Activated CD8-positive, alpha-beta T cell treated with anti-CD3 and anti-CD28 coated beads for 36 hours (primary cell): ENCODE data around the gene PDZD2. TPM values are rescaled to one million over a fixed set of nuclear protein-coding genes. Genes with fewer than 3 reads are reported as not detected.

Experiments
- ATAC-seq: fragments of 200-7000 bp; cut with Tn5 transposase; one replicate; pipeline ENCODE4 v1.10.0; 2021; ENCODE audit warnings: mild to moderate bottlenecking, moderate library complexity
- CTCF ChIA-PET: fragments of 350-600 bp; sonication (Branson Sonifier 250); formaldehyde crosslinking; loops from one replicate; lab custom pipeline; 2021; ENCODE audit warnings: antibody characterized with exemption; lab: Charles Lee
- POLR2A ChIA-PET: fragments of 350-600 bp; sonication (Branson Sonifier 250); formaldehyde crosslinking; loops from one replicate; lab custom pipeline; 2021; ENCODE audit warnings: antibody characterized with exemption; lab: Charles Lee
- DNase-seq: peaks from one replicate; pipeline ENCODE4 v3.0.0-alpha.2; 2020
- H3K27ac Mint-ChIP-seq: one replicate; pipeline ENCODE4 v1.8.0; 2021; ENCODE audit warnings: mild to moderate bottlenecking, mixed read lengths
- H3K27me3 Mint-ChIP-seq: one replicate; pipeline ENCODE4 v1.8.0; 2021; ENCODE audit warnings: mixed read lengths
- H3K36me3 Mint-ChIP-seq: one replicate; pipeline ENCODE4 v1.8.0; 2021; ENCODE audit warnings: low read depth, mixed read lengths
- H3K4me1 Mint-ChIP-seq: one replicate; pipeline ENCODE4 v1.8.0; 2021; ENCODE audit warnings: low read depth, mixed read lengths
- H3K4me3 Mint-ChIP-seq: one replicate; pipeline ENCODE4 v1.8.0; 2021; ENCODE audit warnings: mild to moderate bottlenecking, moderate library complexity, mixed read lengths
- H3K9me3 Mint-ChIP-seq: one replicate; pipeline ENCODE4 v1.8.0; 2021; ENCODE audit warnings: mixed read lengths
- intact Hi-C: fragments of 100-400 bp; cut with micrococcal nuclease; formaldehyde crosslinking; loops from one replicate; pipeline ENCODE4 v1.10.0; 2022
- total RNA-seq, 2 experiments: library from RNA; stranded (reverse); gene quantifications; one replicate each; pipeline ENCODE4 v1.2.3, GENCODE V29; 2021
- TF ChIP-seq, protein P1 (sequence below): fragments of 200-600 bp; IDR thresholded peaks from one replicate; pipeline ENCODE4 v1.8.0; 2022; ENCODE audit warnings: antibody characterized with exemption, mild to moderate bottlenecking

The PDZD2 gene
- total RNA-seq, 2 experiments from 2014 or later, result not detected

DNA sequence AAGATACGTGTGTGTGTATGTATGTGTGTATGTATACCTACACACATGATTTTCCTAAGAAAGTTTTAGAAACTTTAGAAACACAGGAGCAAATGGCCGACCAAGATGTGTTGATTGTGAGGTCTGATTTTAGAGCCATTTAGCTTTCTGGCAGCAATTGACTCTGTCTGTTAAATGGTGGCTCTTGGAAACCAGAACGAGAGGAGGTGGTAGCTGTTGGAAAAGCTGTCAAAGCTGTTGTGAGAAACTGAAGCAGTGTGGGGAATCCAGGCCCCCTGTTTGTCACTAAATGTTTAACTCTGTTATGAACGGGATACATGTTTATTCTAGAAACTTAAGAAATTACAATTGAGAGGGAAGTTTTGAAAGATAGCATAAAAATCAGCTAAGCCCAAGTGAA is 443.8 kb downstream of the PDZD2 start:
- Mint-ChIP-seq H3K36me3 (no peaks in the 10 kb centered on the region), H3K4me1 (no peaks in the 10 kb centered on the region), H3K27me3 (no peaks in the 10 kb centered on the region), H3K9me3 (no peaks in the 10 kb centered on the region), H3K4me3 (no peak overlapping the region), H3K27ac (no peak overlapping the region)
- ATAC-seq (no peak), DNase-seq (no peak)
- TF ChIP-seq, protein P1, sequence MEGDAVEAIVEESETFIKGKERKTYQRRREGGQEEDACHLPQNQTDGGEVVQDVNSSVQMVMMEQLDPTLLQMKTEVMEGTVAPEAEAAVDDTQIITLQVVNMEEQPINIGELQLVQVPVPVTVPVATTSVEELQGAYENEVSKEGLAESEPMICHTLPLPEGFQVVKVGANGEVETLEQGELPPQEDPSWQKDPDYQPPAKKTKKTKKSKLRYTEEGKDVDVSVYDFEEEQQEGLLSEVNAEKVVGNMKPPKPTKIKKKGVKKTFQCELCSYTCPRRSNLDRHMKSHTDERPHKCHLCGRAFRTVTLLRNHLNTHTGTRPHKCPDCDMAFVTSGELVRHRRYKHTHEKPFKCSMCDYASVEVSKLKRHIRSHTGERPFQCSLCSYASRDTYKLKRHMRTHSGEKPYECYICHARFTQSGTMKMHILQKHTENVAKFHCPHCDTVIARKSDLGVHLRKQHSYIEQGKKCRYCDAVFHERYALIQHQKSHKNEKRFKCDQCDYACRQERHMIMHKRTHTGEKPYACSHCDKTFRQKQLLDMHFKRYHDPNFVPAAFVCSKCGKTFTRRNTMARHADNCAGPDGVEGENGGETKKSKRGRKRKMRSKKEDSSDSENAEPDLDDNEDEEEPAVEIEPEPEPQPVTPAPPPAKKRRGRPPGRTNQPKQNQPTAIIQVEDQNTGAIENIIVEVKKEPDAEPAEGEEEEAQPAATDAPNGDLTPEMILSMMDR, result no peak
- intact Hi-C loops, result no loop called here
- ChIA-PET CTCF (interaction anchor here (0.7 kb wide), 1 partner anchor 26 kb away, joined by 3 read pairs; no protein-coding TSS in a partner anchor), POLR2A (no interaction called here)

DNA sequence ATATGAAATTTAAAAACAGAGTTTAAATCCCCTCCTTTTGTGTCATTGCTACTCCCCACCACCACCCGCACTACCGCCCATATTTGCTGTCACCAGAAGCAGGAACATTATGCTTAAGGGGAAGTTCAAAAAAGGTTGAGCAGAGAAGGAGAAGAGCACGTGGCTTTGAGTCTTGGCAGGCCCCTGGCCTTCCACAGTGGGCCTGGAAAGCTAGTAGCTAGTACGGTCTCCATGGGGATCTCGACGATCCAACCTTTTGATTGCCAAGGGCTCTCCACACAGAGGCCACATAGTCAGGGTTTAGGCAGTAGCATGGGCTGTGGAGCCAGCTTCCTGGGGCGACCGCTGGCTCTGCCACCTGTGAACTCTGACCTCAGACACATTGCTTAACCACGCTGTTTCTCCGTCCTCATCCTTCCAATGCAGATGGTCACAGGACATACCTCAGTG is 445.1 kb downstream of the PDZD2 start:
- no peaks in the 10 kb centered on the region for H3K9me3 Mint-ChIP-seq
- intact Hi-C loops, result no loop called here
- DNase-seq (no peak), ATAC-seq (no peak)
- TF ChIP-seq, protein P1, result no peak
- no peaks in the 10 kb centered on the region for H3K36me3 Mint-ChIP-seq
- H3K4me3 Mint-ChIP-seq, result no peak overlapping the region
- ChIA-PET POLR2A (no interaction called here), CTCF (interaction anchor here (1.8 kb wide), 1 partner anchor 9 kb away, joined by 6 read pairs; no protein-coding TSS in a partner anchor)
- no peak overlapping the region for H3K27ac Mint-ChIP-seq
- no peaks in the 10 kb centered on the region for H3K27me3 Mint-ChIP-seq
- no peaks in the 10 kb centered on the region for H3K4me1 Mint-ChIP-seq

DNA sequence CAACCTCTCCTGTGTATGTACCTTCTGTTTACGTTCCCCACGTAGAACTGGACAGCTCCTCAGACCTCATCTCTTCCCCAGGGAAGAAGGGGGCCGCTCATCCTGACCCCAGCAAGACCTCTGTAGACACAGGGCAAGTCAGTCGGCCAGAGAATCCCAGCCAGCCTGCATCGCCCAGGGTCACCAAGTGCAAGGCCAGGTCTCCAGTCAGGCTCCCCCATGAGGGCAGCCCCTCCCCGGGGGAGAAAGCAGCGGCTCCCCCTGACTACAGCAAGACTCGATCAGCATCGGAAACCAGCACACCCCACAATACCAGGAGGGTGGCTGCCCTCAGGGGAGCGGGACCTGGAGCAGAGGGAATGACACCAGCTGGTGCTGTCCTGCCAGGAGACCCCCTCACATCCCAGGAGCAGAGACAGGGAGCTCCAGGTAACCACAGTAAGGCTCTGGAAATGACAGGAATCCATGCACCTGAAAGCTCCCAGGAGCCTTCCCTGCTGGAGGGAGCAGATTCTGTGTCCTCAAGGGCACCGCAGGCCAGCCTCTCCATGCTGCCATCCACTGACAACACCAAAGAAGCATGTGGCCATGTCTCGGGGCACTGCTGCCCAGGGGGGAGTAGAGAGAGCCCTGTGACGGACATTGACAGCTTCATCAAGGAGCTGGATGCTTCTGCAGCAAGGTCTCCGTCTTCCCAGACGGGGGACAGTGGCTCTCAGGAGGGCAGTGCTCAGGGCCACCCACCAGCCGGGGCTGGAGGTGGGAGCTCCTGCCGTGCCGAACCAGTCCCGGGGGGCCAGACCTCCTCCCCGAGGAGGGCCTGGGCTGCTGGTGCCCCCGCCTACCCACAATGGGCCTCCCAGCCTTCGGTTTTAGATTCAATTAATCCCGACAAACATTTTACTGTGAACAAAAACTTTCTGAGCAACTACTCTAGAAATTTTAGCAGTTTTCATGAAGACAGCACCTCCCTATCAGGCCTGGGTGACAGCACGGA is 448.5 kb downstream of the PDZD2 start:
- ChIA-PET POLR2A (interaction anchor here (0.5 kb wide), 1 partner anchor 122 kb away, joined by 4 read pairs; no protein-coding TSS in a partner anchor), CTCF (interaction anchor here (0.7 to 1.3 kb wide), 2 partner anchors 11 to 261 kb away, joined by 3 to 4 read pairs; no protein-coding TSS in a partner anchor)
- no peak overlapping the region for H3K4me3 Mint-ChIP-seq
- H3K27ac Mint-ChIP-seq, result no peak overlapping the region
- TF ChIP-seq, protein P1, result no peak
- H3K27me3 Mint-ChIP-seq, result no peaks in the 10 kb centered on the region
- H3K4me1 Mint-ChIP-seq, result no peaks in the 10 kb centered on the region
- H3K36me3 Mint-ChIP-seq, result no peaks in the 10 kb centered on the region
- ATAC-seq (no peak), DNase-seq (no peak)
- no peaks in the 10 kb centered on the region for H3K9me3 Mint-ChIP-seq
- intact Hi-C loops, result no loop called here

DNA sequence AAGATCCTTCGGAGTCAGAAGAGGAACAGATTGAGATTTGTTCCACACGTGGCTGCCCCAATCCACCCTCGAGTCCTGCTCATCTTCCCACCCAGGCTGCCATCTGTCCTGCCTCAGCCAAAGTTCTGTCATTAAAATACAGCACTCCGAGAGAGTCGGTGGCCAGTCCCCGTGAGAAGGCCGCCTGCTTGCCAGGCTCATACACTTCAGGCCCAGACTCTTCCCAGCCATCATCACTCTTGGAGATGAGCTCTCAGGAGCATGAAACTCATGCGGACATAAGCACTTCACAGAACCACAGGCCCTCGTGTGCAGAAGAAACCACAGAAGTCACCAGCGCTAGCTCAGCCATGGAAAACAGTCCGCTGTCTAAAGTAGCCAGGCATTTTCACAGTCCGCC is 449.3 kb downstream of the PDZD2 start:
- Mint-ChIP-seq H3K4me1 (peaks cover 5% of the 10 kb centered on the region), H3K27ac (no peak overlapping the region), H3K36me3 (no peaks in the 10 kb centered on the region), H3K27me3 (no peaks in the 10 kb centered on the region), H3K9me3 (no peaks in the 10 kb centered on the region), H3K4me3 (no peak overlapping the region)
- CTCF ChIA-PET, result interaction anchor here (0.7 to 1.3 kb wide), 2 partner anchors 12 to 262 kb away, joined by 3 to 4 read pairs; no protein-coding TSS in a partner anchor
- no peak for DNase-seq
- POLR2A ChIA-PET, result interaction anchor here (0.5 kb wide), 1 partner anchor 121 kb away, joined by 4 read pairs; no protein-coding TSS in a partner anchor
- no peak for ATAC-seq
- TF ChIP-seq, protein P1, result no peak
- intact Hi-C loops, result no loop called here
